Naive thymus-derived CD4-positive, alpha-beta T cell (primary cell): ENCODE results near the gene PSME3. TPM values are rescaled to one million over a fixed set of nuclear protein-coding genes. Genes with fewer than 3 reads are reported as not detected.

Source experiments
- ATAC-seq: fragments of 150-1000 bp; cut with Tn5 transposase; 2 replicates; pipeline ENCODE4 v1.10.0; 2021; ENCODE audit warnings: mild to moderate bottlenecking, moderate library complexity
- CTCF ChIA-PET: fragments of 350-600 bp; sonication (Branson Sonifier 250); formaldehyde crosslinking; loops from one replicate; lab custom pipeline; 2021; ENCODE audit warnings: antibody characterized with exemption; lab: Charles Lee
- POLR2A ChIA-PET: fragments of 350-600 bp; sonication (Branson Sonifier 250); formaldehyde crosslinking; loops from one replicate; lab custom pipeline; 2021; ENCODE audit warnings: antibody characterized with exemption, inconsistent platforms; lab: Charles Lee
- DNase-seq, 9 donors: peaks; one replicate each; pipeline versions ENCODE4 v3.0.0 to v3.0.0-alpha.2; 2020 to 2022; ENCODE audit warnings: mixed read lengths in 1 of 9
- H3K27ac ChIP-seq: one replicate; pipeline ENCODE4 v1.7.0; 2013; ENCODE audit warnings: mild to moderate bottlenecking, low read depth, low read length, moderate library complexity
- H3K27me3 ChIP-seq, 2 donors: one replicate each; pipeline ENCODE4 v1.7.0; 2013; ENCODE audit warnings: low read length in 2 of 2, mild to moderate bottlenecking in 2 of 2, moderate library complexity in 2 of 2; ENCODE audit not compliant: control insufficient read depth in 2 of 2, insufficient read depth in 2 of 2
- H3K36me3 ChIP-seq, 3 experiments: 1 replicate in 2 of 3; 2 replicates in 1 of 3; pipeline ENCODE4 v1.7.0; 2013; ENCODE audit warnings: low read length in 3 of 3, mild to moderate bottlenecking in 3 of 3, moderate library complexity in 1 of 3; ENCODE audit not compliant: insufficient read depth in 3 of 3, control insufficient read depth in 2 of 3
- H3K4me1 ChIP-seq, 2 donors: one replicate each; pipeline ENCODE4 v1.7.0; 2013; ENCODE audit warnings: low read length in 2 of 2, mild to moderate bottlenecking in 2 of 2, moderate library complexity in 1 of 2; ENCODE audit not compliant: control insufficient read depth in 2 of 2, insufficient read depth in 2 of 2
- H3K4me3 ChIP-seq: 2 replicates; pipeline ENCODE4 v1.7.0; 2013; ENCODE audit warnings: mild to moderate bottlenecking, low read length
- H3K9me3 ChIP-seq, 3 experiments: 1 replicate in 2 of 3; 2 replicates in 1 of 3; pipeline ENCODE4 v1.7.0; 2013; ENCODE audit warnings: low read length in 3 of 3; ENCODE audit not compliant: control insufficient read depth in 2 of 3
- H3K27ac Mint-ChIP-seq, 9 donors: one replicate each; pipeline ENCODE4 v1.8.0; 2020 to 2022; ENCODE audit warnings: mixed read lengths in 9 of 9, mild to moderate bottlenecking in 8 of 9, moderate library complexity in 5 of 9, inconsistent platforms in 2 of 9
- H3K27me3 Mint-ChIP-seq, 5 donors: one replicate each; pipeline ENCODE4 v1.8.0; 2021 to 2022; ENCODE audit warnings: mixed read lengths in 5 of 5, mild to moderate bottlenecking in 1 of 5
- H3K36me3 Mint-ChIP-seq, 5 donors: one replicate each; pipeline ENCODE4 v1.8.0; 2020 to 2022; ENCODE audit warnings: mixed read lengths in 5 of 5, mild to moderate bottlenecking in 3 of 5, inconsistent platforms in 1 of 5
- H3K4me1 Mint-ChIP-seq, 7 donors: one replicate each; pipeline ENCODE4 v1.8.0; 2020 to 2022; ENCODE audit warnings: mixed read lengths in 7 of 7, mild to moderate bottlenecking in 3 of 7, inconsistent platforms in 1 of 7
- H3K4me3 Mint-ChIP-seq, 10 donors: one replicate each; pipeline ENCODE4 v1.8.0; 2020 to 2022; ENCODE audit warnings: mild to moderate bottlenecking in 10 of 10, mixed read lengths in 10 of 10, moderate library complexity in 6 of 10, inconsistent platforms in 2 of 10
- H3K9me3 Mint-ChIP-seq, 11 donors: one replicate each; pipeline ENCODE4 v1.8.0; 2020 to 2022; ENCODE audit warnings: mixed read lengths in 11 of 11, mild to moderate bottlenecking in 4 of 11, inconsistent platforms in 1 of 11, moderate library complexity in 1 of 11
- intact Hi-C, 2 donors: fragments of 100-400 bp; cut with micrococcal nuclease; formaldehyde crosslinking; loops; one replicate each; pipeline ENCODE4 v1.15.1; 2023
- polyA plus RNA-seq, 2 donors: library from polyadenylated mRNA; unstranded; fragments of 300-500 nt; fragmentation: Illumina TruSeq; gene quantifications; one replicate each; pipeline ENCODE4 v1.2.3, GENCODE V29; 2021
- total RNA-seq, 6 experiments: library from RNA in 5 of 6; stranded (reverse) in 5 of 6; gene quantifications; 1 replicate in 5 of 6; 2 replicates in 1 of 6; pipeline ENCODE4 v1.2.3 and lab custom pipeline; 2021 to 2026

Gene PSME3
- total and polyA plus RNA-seq, 7 experiments from 2014 or later = 53.8 to 116 (median 74.6) TPM

DNA sequence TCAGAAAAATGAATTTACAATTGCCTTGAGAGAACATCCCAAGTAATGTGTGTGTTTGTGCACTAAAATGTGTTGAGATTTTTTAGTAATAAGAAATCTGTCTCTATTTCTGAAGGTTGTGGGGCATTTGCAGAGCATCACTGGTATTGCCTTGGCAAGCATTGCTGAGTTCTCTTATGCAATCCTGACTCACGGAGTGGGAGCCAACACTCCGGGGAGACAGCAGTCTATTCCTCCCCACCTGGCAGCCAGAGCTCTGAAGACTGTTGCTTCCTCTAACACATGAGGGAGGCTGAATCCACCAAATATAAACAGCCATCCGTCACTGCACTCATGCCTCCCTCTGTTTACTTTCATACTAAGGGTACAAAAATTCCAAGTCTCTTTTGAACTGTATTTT, 23.9 kb upstream of the PSME3 start:
- Histone ChIP-seq H3K36me3 (peaks cover 0 to 35% (median 23%) of the 10 kb centered on the region in 3 experiments), H3K27me3 (no peaks in the 10 kb centered on the region), H3K4me3 (no peak overlapping the region), H3K27ac (peak overlapping the region; percentile 11), H3K9me3 (no peaks in the 10 kb centered on the region), H3K4me1 (no peaks in the 10 kb centered on the region)
- H3K4me1 Mint-ChIP-seq = peaks cover 0 to 2% (median 0%) of the 10 kb centered on the region in 7 donors
- DNase-seq (no peak), ATAC-seq (no peak)
- peaks cover 8 to 29% (median 16%) of the 10 kb centered on the region in 5 donors for H3K36me3 Mint-ChIP-seq
- intact Hi-C loops = no loop called here
- H3K27me3 Mint-ChIP-seq = peaks cover 0 to 1% (median 0%) of the 10 kb centered on the region in 5 donors
- H3K9me3 Mint-ChIP-seq = no peaks in the 10 kb centered on the region
- CTCF ChIA-PET = no interaction called here
- H3K4me3 Mint-ChIP-seq = no peak overlapping the region
- POLR2A ChIA-PET = interaction anchor here (1.6 kb wide), 1 partner anchor 19 kb away, joined by 5 read pairs; no protein-coding TSS in a partner anchor
- H3K27ac Mint-ChIP-seq = peak overlapping the region in 4 of 9 donors; percentile 10 to 84 (median 51)

DNA sequence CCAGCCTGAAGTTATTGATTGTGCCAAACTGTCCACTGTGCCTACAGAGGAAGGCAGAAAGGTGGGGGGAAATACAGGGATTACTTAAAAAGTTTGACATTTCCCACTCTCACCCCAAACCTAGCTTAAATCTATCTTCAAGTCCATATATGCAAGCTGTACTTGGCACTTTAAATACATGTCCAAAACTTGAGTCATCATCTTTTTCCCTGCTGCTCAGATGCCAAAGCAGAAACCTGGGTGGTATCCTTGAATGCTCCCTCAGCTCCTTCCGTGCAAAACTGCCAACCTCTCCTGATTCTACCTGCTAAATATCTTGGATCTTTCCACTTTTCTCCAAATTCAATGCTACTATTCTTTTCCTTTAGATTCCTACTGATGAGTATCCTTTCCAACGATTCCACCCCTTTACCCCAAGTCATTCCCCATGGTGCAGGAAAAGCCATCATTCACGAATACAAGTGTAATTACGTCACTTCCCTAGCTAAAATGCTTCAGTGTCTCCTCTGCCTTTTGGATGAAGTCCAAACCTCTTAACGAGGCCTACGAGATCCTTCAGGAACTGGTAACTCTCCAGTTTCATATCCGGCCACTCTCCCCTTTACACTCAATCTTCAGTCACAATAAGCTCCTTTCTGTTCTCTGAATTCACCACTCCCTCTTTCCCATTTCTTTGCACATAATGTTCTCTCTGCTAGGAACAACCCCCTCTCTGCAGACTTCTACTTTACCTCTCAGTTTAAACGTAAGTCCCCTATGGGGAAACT, 18.4 kb upstream of the PSME3 start:
- CTCF ChIA-PET = interaction anchor here (0.8 kb wide), 1 partner anchor 9 kb away, joined by 3 read pairs; the partner anchor contains the start of gene BECN1
- ATAC-seq = no peak
- H3K27ac Mint-ChIP-seq = no peak overlapping the region
- no peak overlapping the region for H3K27ac ChIP-seq
- H3K9me3 Mint-ChIP-seq = no peaks in the 10 kb centered on the region
- peaks cover 27 to 58% (median 31%) of the 10 kb centered on the region in 5 donors for H3K36me3 Mint-ChIP-seq
- POLR2A ChIA-PET = no interaction called here
- peaks cover 28 to 85% (median 41%) of the 10 kb centered on the region in 3 experiments for H3K36me3 ChIP-seq
- intact Hi-C loops = no loop called here
- no peaks in the 10 kb centered on the region for H3K27me3 ChIP-seq
- no peak overlapping the region for H3K4me3 ChIP-seq
- H3K4me1 Mint-ChIP-seq = peaks cover 0 to 4% (median 0%) of the 10 kb centered on the region in 7 donors
- H3K4me1 ChIP-seq = no peaks in the 10 kb centered on the region
- H3K9me3 ChIP-seq = no peaks in the 10 kb centered on the region
- no peak for DNase-seq
- no peaks in the 10 kb centered on the region for H3K27me3 Mint-ChIP-seq
- H3K4me3 Mint-ChIP-seq = peak overlapping the region in 1 of 10 donors; percentile 14

DNA sequence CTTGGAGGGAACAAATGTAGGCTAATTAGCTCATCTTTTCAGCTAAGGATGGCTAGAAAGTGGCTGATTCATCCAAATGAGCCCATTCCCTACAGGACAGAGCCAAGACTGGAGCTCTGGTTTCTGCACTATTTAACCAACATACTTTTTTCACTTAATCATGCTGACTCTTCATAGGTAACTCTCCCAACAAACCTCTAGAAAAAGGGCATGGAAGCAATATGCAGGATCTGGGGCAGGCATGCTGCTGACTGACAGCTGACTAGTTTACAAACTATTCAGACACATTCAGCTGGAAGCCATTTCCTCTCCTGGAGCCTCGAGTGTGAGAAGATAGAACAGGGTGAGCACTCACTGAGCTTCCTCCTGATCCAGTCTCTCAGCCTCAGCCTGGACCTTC, 15.3 kb upstream of the PSME3 start:
- peaks cover 0 to 1% (median 0%) of the 10 kb centered on the region in 11 donors for H3K9me3 Mint-ChIP-seq
- CTCF ChIA-PET = no interaction called here
- Histone ChIP-seq H3K27me3 (no peaks in the 10 kb centered on the region), H3K4me1 (peaks cover 0 to 3% of the 10 kb centered on the region in 2 donors), H3K9me3 (no peaks in the 10 kb centered on the region), H3K36me3 (peaks cover 36 to 84% (median 41%) of the 10 kb centered on the region in 3 experiments), H3K4me3 (no peak overlapping the region), H3K27ac (no peak overlapping the region)
- intact Hi-C loops = no loop called here
- DNase-seq (no peak), ATAC-seq (no peak)
- H3K4me3 Mint-ChIP-seq = no peak overlapping the region
- POLR2A ChIA-PET = interaction anchor here (0.7 to 1.0 kb wide), 2 partner anchors 12 to 181 kb away, joined by 3 to 4 read pairs; no protein-coding TSS in a partner anchor
- no peak overlapping the region for H3K27ac Mint-ChIP-seq
- no peaks in the 10 kb centered on the region for H3K27me3 Mint-ChIP-seq
- H3K36me3 Mint-ChIP-seq = peaks cover 24 to 55% (median 34%) of the 10 kb centered on the region in 5 donors
- H3K4me1 Mint-ChIP-seq = peaks cover 7 to 29% (median 21%) of the 10 kb centered on the region in 7 donors

DNA sequence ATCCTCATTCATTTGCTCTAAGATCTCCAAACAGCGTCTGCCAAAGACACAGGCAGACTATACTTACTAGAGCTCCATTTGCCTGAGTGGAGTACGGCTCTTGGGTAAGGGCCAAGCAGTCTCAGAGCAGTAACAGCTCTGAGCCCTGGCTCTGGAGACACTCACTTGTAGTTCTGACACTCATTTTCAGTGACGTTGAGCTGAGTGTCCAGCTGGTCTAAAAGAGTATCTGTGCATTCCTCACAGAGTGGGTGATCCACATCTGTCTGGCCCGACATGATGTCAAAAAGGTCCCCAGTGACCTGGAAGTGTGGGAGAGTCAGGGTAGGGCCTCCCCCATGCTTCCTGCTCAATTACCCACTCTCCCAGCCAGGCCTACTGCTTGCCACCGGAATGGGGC, 14.8 kb upstream of the PSME3 start:
- Mint-ChIP-seq H3K4me3 (no peak overlapping the region), H3K9me3 (peaks cover 0 to 1% (median 0%) of the 10 kb centered on the region in 11 donors), H3K27ac (no peak overlapping the region), H3K27me3 (no peaks in the 10 kb centered on the region), H3K36me3 (peaks cover 24 to 54% (median 34%) of the 10 kb centered on the region in 5 donors), H3K4me1 (peaks cover 8 to 33% (median 23%) of the 10 kb centered on the region in 7 donors)
- no peak overlapping the region for H3K27ac ChIP-seq
- CTCF ChIA-PET = no interaction called here
- intact Hi-C loops = no loop called here
- H3K9me3 ChIP-seq = no peaks in the 10 kb centered on the region
- peaks cover 2 to 8% of the 10 kb centered on the region in 2 donors for H3K4me1 ChIP-seq
- no peaks in the 10 kb centered on the region for H3K27me3 ChIP-seq
- POLR2A ChIA-PET = interaction anchor here (0.6 to 1.0 kb wide), 2 partner anchors 12 to 190 kb away, joined by 3 to 4 read pairs; no protein-coding TSS in a partner anchor
- ATAC-seq (no peak), DNase-seq (no peak)
- no peak overlapping the region for H3K4me3 ChIP-seq
- H3K36me3 ChIP-seq = peaks cover 36 to 83% (median 41%) of the 10 kb centered on the region in 3 experiments

DNA sequence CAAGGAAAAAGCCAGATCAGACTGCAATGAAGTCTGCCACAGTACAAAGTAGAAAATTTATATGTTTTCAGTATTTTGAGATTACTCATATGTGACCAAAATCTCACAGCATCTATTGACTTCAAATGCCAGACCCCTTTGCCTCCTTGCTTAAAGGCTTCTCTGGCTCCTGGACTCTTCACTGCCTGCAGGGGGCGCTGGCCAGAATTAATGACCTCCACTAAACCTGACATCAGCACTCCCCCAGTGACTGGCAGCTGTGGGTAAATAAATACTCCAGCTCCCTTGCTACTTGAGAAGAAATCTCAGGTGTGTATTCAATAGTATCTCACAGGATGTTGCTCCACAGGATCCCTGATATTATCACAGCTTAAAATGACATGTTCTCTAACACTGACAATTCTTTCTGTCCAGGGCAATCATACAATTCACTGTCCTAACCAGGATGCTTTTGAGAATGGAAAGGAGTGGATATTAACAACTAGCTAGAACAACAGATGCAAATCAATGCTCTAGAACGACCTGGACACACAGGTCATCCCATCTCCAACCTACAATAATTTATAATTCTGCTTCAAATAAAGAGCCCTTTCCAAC, 13.2 kb upstream of the PSME3 start:
- Histone ChIP-seq H3K27me3 (no peaks in the 10 kb centered on the region), H3K36me3 (peaks cover 30 to 72% (median 41%) of the 10 kb centered on the region in 3 experiments), H3K4me3 (no peak overlapping the region), H3K27ac (peak overlapping the region; percentile 40), H3K9me3 (no peaks in the 10 kb centered on the region), H3K4me1 (peaks cover 6 to 12% of the 10 kb centered on the region in 2 donors)
- intact Hi-C loops = loop anchor here (5.0 to 10.0 kb wide), 5 partner anchors 95 to 1187 kb away; partner anchors contain the start of genes BRCA1 (in 1 of the 2) and DNAJC7 (in 1 of the 2)
- POLR2A ChIA-PET = no interaction called here
- peak overlapping the region in 4 of 9 donors; percentile 6 to 43 (median 27) for H3K27ac Mint-ChIP-seq
- H3K36me3 Mint-ChIP-seq = peaks cover 15 to 39% (median 25%) of the 10 kb centered on the region in 5 donors
- peaks cover 0 to 1% (median 0%) of the 10 kb centered on the region in 11 donors for H3K9me3 Mint-ChIP-seq
- peak overlapping the region in 2 of 10 donors; percentile 1 to 22 for H3K4me3 Mint-ChIP-seq
- peaks cover 19 to 42% (median 28%) of the 10 kb centered on the region in 7 donors for H3K4me1 Mint-ChIP-seq
- DNase-seq = peak; percentile 16 to 57 (median 34)
- no peaks in the 10 kb centered on the region for H3K27me3 Mint-ChIP-seq
- no peak for ATAC-seq
- CTCF ChIA-PET = interaction anchor here (0.6 to 1.6 kb wide), 4 partner anchors 8 to 1224 kb away, joined by 3 to 5 read pairs (median 3); no protein-coding TSS in a partner anchor

GRCh38 chr17:42821176-42821575, 12.0 kb upstream of the PSME3 start:
- Mint-ChIP-seq H3K4me3 (peak overlapping the region in 2 of 10 donors; percentile 19 to 59), H3K4me1 (peaks cover 19 to 41% (median 29%) of the 10 kb centered on the region in 7 donors), H3K36me3 (peaks cover 9 to 29% (median 22%) of the 10 kb centered on the region in 5 donors), H3K9me3 (peaks cover 0 to 1% (median 0%) of the 10 kb centered on the region in 11 donors), H3K27me3 (no peaks in the 10 kb centered on the region), H3K27ac (peak overlapping the region in 6 of 9 donors; percentile 6 to 76 (median 54))
- no peaks in the 10 kb centered on the region for H3K9me3 ChIP-seq
- no peaks in the 10 kb centered on the region for H3K27me3 ChIP-seq
- H3K4me1 ChIP-seq = peaks cover 6 to 12% of the 10 kb centered on the region in 2 donors
- POLR2A ChIA-PET = interaction anchor here (0.6 to 0.8 kb wide), 2 partner anchors 12 to 543 kb away, joined by 4 read pairs; partner anchors contain the start of gene PSME3
- intact Hi-C loops = loop anchor here (5.0 to 10.0 kb wide), 5 partner anchors 96 to 1186 kb away; partner anchors contain the start of genes BRCA1 (in 1 of the 2) and DNAJC7 (in 1 of the 2)
- no peak for DNase-seq
- H3K4me3 ChIP-seq = no peak overlapping the region
- H3K27ac ChIP-seq = no peak overlapping the region
- CTCF ChIA-PET = interaction anchor here (1.0 to 1.6 kb wide), 2 partner anchors 9 to 518 kb away, joined by 3 read pairs; no protein-coding TSS in a partner anchor
- H3K36me3 ChIP-seq = peaks cover 25 to 60% (median 33%) of the 10 kb centered on the region in 3 experiments
- no peak for ATAC-seq
